ENCODE results near the gene CENPM. TPM values are rescaled to one million over a fixed set of nuclear protein-coding genes. Genes with fewer than 3 reads are reported as not detected.
A peak's percentile ranks its signal among the peaks of the same experiment; 100 is the strongest.

Gene CENPM
- total and polyA plus RNA-seq, 10 of the 15 experiments (the other 5 are each of a cell fraction or from before 2014, with no cell fraction given): 36.7 to 212 (median 74.7) TPM

DNA sequence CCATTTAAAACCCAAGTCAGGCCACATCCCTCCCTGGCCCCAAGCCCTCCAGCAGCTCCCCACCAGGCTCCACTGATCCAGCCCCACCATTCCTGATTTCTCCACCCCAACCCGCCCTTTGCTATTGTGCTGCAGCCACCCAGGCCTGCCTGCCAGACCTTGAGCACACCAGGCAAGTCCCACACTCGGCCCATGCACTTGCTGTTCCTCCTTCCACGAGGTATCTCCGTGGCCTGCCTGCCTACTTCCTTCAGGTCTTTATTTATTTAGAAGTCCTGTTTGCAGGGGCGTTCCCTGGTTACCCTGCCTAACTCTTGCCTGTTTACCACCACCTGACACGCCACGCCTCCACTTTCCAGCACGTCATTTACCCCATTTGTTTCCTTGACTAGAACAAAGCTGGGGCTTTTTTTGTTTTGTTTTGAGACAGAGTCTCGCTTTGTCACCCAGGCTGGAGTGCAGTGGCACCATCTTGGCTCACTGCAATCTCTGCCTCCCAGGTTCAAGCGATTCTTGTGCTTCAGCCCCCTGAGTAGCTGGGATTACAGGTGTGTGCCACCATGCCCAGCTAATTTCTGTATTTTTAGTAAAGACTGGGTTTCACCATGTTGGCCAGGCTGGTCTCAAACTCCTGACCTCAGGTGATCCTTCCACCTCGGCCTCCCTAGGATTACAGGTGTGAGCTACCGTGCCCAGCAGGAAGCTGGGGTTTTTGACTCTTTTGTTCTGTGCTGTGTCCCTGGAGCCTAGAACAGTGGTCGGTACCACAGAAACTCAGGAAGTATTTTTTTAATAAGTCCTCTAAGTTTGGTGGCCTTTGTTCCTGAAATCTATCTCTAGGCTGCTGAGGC, 6.7 kb downstream of the CENPM start (continued):
- TF ChIP-seq CEBPB (IDR thresholded peaks at IDR 0.05; ENCODE audit: borderline replicate concordance in 1 of 2, low read depth in 2 of 2, low read length in 2 of 2): no peak
- TF ChIP-seq, protein P1, sequence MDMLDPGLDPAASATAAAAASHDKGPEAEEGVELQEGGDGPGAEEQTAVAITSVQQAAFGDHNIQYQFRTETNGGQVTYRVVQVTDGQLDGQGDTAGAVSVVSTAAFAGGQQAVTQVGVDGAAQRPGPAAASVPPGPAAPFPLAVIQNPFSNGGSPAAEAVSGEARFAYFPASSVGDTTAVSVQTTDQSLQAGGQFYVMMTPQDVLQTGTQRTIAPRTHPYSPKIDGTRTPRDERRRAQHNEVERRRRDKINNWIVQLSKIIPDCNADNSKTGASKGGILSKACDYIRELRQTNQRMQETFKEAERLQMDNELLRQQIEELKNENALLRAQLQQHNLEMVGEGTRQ (IDR thresholded peaks at IDR 0.05; ENCODE audit: borderline replicate concordance, low read depth, low read length): peak; percentile 54
- TF ChIP-seq, protein P2, sequence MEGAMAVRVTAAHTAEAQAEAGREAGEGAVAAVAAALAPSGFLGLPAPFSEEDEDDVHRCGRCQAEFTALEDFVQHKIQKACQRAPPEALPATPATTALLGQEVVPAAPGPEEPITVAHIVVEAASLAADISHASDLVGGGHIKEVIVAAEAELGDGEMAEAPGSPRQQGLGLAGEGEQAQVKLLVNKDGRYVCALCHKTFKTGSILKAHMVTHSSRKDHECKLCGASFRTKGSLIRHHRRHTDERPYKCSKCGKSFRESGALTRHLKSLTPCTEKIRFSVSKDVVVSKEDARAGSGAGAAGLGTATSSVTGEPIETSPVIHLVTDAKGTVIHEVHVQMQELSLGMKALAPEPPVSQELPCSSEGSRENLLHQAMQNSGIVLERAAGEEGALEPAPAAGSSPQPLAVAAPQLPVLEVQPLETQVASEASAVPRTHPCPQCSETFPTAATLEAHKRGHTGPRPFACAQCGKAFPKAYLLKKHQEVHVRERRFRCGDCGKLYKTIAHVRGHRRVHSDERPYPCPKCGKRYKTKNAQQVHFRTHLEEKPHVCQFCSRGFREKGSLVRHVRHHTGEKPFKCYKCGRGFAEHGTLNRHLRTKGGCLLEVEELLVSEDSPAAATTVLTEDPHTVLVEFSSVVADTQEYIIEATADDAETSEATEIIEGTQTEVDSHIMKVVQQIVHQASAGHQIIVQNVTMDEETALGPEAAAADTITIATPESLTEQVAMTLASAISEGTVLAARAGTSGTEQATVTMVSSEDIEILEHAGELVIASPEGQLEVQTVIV (IDR thresholded peaks at IDR 0.05; ENCODE audit: borderline replicate concordance, partially characterized antibody): no peak
- no peak for TF ChIP-seq NR2C1 (IDR thresholded peaks at IDR 0.05)
- TF ChIP-seq IKZF2 (IDR thresholded peaks at IDR 0.05): peak; percentile 100
- TF ChIP-seq MTA2 (IDR thresholded peaks at IDR 0.05; ENCODE audit: low read depth): peak; percentile 94
- TF ChIP-seq, protein P3, sequence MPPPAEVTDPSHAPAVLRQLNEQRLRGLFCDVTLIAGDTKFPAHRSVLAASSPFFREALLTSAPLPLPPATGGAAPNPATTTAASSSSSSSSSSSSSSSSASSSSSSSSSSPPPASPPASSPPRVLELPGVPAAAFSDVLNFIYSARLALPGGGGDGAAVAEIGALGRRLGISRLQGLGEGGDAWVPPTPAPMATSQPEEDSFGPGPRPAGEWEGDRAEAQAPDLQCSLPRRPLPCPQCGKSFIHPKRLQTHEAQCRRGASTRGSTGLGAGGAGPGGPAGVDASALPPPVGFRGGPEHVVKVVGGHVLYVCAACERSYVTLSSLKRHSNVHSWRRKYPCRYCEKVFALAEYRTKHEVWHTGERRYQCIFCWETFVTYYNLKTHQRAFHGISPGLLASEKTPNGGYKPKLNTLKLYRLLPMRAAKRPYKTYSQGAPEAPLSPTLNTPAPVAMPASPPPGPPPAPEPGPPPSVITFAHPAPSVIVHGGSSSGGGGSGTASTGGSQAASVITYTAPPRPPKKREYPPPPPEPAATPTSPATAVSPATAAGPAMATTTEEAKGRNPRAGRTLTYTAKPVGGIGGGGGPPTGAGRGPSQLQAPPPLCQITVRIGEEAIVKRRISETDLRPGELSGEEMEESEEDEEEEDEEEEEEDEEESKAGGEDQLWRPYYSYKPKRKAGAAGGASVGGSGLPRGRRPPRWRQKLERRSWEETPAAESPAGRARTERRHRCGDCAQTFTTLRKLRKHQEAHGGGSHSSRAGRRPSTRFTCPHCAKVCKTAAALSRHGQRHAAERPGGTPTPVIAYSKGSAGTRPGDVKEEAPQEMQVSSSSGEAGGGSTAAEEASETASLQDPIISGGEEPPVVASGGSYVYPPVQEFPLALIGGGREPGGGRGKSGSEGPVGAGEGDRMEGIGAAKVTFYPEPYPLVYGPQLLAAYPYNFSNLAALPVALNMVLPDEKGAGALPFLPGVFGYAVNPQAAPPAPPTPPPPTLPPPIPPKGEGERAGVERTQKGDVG (CRISPR knock-in tag; IDR thresholded peaks at IDR 0.05): no peak
- TF ChIP-seq, protein P4, sequence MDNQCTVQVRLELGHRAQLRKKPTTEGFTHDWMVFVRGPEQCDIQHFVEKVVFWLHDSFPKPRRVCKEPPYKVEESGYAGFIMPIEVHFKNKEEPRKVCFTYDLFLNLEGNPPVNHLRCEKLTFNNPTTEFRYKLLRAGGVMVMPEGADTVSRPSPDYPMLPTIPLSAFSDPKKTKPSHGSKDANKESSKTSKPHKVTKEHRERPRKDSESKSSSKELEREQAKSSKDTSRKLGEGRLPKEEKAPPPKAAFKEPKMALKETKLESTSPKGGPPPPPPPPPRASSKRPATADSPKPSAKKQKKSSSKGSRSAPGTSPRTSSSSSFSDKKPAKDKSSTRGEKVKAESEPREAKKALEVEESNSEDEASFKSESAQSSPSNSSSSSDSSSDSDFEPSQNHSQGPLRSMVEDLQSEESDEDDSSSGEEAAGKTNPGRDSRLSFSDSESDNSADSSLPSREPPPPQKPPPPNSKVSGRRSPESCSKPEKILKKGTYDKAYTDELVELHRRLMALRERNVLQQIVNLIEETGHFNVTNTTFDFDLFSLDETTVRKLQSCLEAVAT (IDR thresholded peaks at IDR 0.05): peak; percentile 84
- TF ChIP-seq, protein P5, sequence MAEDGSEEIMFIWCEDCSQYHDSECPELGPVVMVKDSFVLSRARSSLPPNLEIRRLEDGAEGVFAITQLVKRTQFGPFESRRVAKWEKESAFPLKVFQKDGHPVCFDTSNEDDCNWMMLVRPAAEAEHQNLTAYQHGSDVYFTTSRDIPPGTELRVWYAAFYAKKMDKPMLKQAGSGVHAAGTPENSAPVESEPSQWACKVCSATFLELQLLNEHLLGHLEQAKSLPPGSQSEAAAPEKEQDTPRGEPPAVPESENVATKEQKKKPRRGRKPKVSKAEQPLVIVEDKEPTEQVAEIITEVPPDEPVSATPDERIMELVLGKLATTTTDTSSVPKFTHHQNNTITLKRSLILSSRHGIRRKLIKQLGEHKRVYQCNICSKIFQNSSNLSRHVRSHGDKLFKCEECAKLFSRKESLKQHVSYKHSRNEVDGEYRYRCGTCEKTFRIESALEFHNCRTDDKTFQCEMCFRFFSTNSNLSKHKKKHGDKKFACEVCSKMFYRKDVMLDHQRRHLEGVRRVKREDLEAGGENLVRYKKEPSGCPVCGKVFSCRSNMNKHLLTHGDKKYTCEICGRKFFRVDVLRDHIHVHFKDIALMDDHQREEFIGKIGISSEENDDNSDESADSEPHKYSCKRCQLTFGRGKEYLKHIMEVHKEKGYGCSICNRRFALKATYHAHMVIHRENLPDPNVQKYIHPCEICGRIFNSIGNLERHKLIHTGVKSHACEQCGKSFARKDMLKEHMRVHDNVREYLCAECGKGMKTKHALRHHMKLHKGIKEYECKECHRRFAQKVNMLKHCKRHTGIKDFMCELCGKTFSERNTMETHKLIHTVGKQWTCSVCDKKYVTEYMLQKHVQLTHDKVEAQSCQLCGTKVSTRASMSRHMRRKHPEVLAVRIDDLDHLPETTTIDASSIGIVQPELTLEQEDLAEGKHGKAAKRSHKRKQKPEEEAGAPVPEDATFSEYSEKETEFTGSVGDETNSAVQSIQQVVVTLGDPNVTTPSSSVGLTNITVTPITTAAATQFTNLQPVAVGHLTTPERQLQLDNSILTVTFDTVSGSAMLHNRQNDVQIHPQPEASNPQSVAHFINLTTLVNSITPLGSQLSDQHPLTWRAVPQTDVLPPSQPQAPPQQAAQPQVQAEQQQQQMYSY (CRISPR knock-in tag; IDR thresholded peaks at IDR 0.05): 0 out of 2 replicates have a peak, but pooled peaks have one; percentile 65
- no peak for TF ChIP-seq SIX5 (IDR thresholded peaks at IDR 0.05; ENCODE audit: low read depth, low read length, severe bottlenecking)
- TF ChIP-seq KAT2A (conservative IDR thresholded peaks at IDR 0.05; ENCODE audit: control insufficient read depth, low read depth, low read length): no peak
- TF ChIP-seq SPI1 (IDR thresholded peaks at IDR 0.05; ENCODE audit: borderline replicate concordance, insufficient read depth, low read depth, low read length): peak; percentile 69; the same call in 1 of the 2 replicates
- no peak for TF ChIP-seq NR2C2 (IDR thresholded peaks at IDR 0.05; ENCODE audit: borderline replicate concordance, control insufficient read depth, insufficient read length, low read depth)
- peak; percentile 59 to 78; a peak in 3 of 4 replicates for TF ChIP-seq BHLHE40 (IDR thresholded peaks at IDR 0.05; ENCODE audit: borderline replicate concordance in 1 of 2, low read depth in 2 of 2, low read length in 1 of 2)
- TF ChIP-seq NR2F1 (conservative IDR thresholded peaks at IDR 0.05): peak; percentile 35; the same call in 1 of the 2 replicates

Measured in GM12878 (cell line).